Ramos (cell line): Measurements from ENCODE around the gene SNRNP200.

Experiments used
- in situ Hi-C: fragments of 300-500 bp; cut with MboI; formaldehyde crosslinking; loops from one replicate; pipeline ENCODE4 v1.14.3; 2022; ENCODE audit warnings: low sequenced_read_pairs; ENCODE audit not compliant: unreplicated experiment

The SNRNP200 gene

DNA sequence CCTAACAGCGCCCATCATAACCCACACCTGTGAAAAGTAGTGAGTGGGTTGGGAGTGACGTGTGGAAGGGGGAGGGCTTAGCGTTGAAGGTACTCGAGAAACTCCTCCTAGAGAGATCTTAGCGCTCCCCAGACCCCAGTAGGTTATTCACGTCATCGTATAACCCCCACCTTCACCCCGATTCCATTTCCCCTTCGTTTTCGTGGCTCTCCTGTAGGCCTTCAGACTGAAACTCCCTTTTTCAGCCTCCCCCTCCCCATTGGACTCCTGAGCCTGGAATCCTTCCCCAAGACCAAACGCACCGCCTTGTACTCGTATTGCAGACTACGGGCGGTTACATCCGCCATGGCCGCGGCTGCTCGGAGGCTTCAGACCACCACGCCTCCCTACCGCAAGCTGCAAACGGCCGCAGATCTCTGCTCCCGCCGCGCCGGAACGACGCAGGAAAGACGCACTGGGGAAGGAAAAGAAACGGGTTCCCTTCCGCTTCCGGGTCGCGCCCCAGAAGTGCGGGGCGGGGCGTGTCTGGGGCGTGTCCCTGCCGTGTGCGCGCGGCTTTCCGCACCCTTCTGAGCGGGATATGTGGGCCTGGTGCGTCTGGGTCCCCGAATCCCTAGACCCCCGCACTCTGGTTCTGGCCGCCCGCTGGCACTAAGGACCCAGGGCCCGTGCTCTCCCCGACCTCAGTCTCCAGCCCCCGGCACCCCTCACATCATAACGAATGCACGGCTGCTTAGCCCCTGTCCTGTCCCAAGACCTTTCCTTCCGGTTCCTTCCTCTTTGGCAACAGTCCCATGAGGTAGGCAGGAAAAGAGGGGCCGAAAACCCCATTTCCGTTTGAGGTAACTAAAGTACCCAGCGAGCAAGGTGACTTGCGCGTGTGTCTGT lies at the start of gene SNRNP200:
Gene SNRNP200 (minus strand): TSS at position 456 of the 888 bp plus-strand sequence. CDS start 109 bp downstream, at position 347.
- in situ Hi-C loops = no loop called here

- in situ Hi-C loops = no loop called here
Observed at GRCh38 chr2:96354492-96354891, 49.1 kb upstream of the SNRNP200 start.

DNA sequence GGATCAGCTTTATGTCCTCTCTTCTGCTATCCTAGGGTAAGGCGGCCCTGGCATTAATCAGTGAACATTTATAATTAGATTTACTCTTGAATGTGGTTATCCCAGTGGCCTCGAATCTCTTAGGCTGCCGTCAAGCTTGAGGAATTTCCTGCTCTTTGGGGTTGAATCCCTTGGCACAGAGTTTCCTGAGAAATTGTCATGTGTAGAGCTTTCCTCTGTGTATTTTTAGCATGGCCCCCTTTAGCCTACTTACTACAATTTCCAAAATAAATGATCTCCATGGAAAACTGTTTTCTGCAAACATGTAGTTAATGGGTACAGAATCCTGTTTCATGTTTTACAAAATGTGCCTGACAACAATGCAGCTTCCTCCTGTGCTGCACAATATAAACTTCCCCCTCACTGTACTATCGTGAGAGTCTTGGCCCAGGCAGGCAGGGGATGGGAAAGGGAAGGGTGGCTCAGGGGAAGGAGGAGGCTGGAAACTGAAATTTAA lies 48.3 kb upstream of the SNRNP200 start:
- in situ Hi-C loops = no loop called here

DNA sequence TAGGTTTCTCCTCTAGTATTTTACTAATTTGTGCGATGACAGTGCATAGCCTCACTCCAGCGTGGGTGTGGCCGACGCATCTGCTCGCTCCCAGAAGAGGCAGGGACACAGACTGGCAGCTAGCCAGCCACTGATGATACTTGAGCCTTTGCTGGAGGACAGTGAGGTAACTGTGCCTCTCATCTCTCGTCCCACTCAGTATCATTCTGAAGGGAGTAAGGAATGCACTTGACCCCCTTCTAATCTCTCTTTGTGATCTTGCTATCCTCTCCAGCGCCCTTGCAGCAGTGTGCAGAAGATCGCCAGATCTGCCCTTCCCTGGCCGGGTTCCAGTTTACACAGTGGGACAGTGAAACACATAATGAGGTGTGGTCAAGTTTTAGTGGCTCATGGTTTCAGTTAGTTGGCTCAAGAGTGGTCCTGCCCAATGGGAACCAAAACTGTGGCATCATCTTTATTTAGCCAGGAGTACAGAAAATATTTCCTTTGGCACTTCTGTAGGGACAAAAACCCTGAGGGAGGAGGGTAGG lies 47.8 kb upstream of the SNRNP200 start:
- in situ Hi-C loops = no loop called here

DNA sequence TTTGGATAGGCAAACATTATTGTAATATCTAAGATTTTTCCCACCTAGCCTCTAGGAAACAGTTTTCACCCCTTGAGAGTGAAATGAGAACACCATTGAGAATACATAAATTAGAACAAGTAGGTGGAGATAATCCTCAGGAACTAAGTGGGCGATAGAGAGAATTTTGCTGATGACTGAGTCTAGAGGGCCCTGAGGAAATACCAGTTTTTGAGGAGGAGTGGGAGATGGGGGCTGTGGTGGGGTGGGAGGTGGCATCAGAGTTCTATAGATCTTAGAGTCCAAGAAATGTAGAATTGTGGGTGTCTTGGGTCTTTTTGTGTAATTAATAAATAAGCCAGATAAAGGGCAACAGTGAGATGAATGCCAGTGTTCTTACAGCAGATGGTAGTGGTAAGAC lies 42.0 kb upstream of the SNRNP200 start:
- in situ Hi-C loops = no loop called here

DNA sequence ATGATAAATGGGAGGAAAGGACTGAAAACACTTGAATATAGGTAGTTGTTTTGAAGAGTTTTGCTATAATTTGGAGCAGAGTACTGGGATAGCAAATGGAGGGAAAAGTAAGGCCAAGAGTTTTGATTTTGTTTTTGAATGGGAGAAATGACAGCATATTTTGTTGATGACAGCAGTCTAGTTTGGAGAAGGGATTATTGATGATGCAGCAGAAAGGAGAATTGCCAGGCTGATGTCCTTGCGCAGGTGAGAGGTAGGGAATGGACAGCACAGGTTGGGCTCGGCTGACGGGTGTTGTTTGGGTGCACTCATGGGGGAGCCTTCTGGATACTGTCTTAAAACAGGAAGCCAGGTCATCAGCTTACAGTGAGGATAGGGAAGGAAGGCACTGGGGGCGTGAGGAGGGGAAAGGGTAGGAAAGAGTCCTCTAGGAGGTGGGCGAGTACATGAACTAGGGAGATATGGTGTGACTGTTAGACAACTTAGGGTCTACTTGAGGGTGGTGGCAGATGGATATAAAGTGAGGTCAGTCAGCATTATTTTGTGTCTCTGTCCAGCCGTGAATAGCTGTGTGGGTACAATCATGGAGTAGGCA lies 40.6 kb upstream of the SNRNP200 start:
- in situ Hi-C loops = no loop called here

DNA sequence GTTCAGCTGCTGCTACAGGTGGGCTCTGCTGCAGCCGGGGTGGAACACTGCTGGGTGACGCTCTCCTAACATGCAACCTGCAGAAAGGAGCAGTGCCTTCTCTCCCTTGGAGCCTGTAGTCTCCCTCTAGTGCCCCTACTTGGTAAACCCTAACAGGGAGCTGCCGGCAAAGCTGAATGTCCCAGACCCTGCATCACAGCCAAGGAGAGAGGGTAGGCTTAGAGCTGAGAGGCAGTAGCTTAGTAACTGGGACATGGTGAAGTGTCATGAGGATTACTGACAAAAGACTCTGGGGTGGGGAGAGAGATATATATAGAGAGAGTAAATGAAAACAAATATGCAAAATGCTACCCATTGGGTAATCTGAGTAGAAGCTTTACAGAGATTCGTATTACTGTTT lies 40.1 kb upstream of the SNRNP200 start:
- in situ Hi-C loops = no loop called here

GRCh38 chr2:96344011-96344410 lies 38.7 kb upstream of the SNRNP200 start:
- in situ Hi-C loops = no loop called here

DNA sequence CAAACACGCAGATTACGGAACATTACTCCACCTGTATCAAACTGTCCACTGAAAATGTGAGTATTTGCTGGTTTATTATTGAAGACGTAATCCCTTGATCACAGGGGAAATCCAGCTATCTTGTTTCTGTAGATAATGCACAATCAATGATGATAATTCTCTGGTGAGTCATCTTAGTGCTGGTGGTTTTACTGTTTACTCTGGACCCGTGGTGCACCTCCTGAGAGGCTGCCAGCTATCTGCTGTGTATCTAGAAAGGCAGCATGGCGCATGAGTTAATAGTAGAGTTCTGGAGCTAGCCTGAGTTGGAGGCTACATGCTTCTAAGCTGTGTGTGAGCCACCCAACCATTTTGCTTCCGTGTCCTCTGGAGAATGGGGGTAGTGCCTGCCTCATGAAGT lies 36.7 kb upstream of the SNRNP200 start:
- in situ Hi-C loops = no loop called here

GRCh38 chr2:96341641-96342040 lies 36.3 kb upstream of the SNRNP200 start:
- in situ Hi-C loops = no loop called here

GRCh38 chr2:96340493-96341414 lies 35.4 kb upstream of the SNRNP200 start:
- in situ Hi-C loops = no loop called here

DNA sequence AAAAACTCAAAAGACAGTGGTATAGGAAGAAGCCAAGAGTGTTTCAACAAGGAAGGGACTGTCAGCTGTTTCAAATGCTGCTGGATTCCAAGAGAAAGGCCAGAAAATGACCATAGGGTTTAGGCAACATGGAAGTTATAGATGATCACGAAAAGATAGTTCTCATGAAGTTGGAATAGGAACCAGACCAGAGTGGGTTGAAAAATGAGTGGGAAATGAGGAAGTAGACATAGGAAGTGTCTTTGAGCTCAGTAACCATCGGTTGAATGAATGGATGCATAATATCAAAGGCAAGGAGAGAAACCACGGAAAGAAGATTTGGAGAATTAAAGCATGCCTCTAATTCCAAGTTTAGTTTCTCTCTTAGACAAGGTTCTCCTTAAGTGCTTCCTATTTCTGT lies 31.5 kb upstream of the SNRNP200 start:
- in situ Hi-C loops = no loop called here

- in situ Hi-C loops = no loop called here
Observed at GRCh38 chr2:96336104-96336775, 30.9 kb upstream of the SNRNP200 start.

DNA sequence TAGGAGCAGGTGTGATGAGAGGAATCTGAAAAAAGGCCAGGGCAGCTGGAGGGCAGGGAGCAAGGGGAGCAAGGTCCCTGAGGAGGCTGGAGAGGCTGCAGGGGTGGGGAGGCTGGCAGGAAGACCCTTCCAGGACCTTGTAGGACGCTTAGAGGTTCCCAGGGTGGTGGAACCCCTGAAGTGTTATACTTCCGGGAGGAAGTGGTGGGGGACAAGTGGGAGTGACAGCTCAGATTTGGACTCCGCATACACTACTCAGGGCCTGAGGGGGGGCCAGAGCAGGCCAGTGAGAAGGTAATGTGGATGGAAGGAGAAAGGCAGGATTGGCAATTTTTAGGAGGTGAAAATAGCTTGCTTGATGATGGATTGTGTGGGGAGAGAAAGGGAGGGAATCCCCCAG lies 28.4 kb upstream of the SNRNP200 start:
- in situ Hi-C loops = no loop called here

DNA sequence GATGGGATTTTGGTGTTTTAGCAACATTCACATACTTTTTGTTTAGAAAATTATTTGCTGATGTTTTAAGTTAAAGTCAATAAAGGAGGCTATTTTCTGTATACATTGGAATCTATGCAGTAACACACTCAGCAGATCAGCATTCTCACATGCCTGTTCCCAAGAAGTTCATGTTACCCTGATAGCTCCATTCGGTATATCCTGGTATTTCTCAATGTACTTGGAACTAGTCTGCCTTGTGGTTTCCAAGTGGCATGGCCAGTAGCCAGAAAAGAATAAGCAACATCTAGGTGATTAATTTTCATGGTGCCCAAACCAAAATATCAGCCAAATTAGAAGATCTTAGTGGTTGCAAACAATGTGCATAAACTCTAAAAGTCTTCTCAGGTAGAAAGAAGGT lies 25.1 kb upstream of the SNRNP200 start:
- in situ Hi-C loops = no loop called here

- in situ Hi-C loops = no loop called here
Observed at GRCh38 chr2:96329874-96330273, 24.5 kb upstream of the SNRNP200 start.

GRCh38 chr2:96329456-96329855 lies 24.1 kb upstream of the SNRNP200 start:
- in situ Hi-C loops = no loop called here

- in situ Hi-C loops = no loop called here
Observed at GRCh38 chr2:96326990-96327820, 21.9 kb upstream of the SNRNP200 start.

DNA sequence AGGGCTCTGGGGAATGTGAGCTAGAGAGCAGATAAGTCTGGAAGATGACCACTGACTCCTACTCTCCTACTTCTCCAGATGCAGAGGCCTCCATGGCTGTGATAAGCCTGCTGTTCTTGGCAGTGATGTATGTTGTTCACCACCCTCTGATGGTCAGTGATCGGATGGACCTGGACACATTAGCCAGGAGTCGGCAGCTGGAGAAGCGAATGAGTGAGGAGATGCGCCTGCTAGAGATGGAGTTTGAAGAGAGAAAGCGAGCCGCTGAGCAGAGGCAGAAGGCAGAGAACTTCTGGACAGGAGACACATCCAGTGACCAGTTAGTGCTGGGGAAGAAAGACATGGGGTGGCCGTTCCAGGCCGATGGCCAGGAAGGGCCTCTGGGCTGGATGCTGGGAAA lies 21.2 kb upstream of the SNRNP200 start:
- in situ Hi-C loops = no loop called here
